ENCODE measurements around the gene LSAMP.

- TF ChIP-seq SP7 (tag by site-specific recombination; IDR thresholded peaks at IDR 0.05) = no peak
- TF ChIP-seq ZXDB (tag by site-specific recombination; IDR thresholded peaks at IDR 0.05) = no peak
- no peak for TF ChIP-seq ZBTB21 (tag by site-specific recombination; IDR thresholded peaks at IDR 0.05)
- TF ChIP-seq TCF7L2 (IDR thresholded peaks at IDR 0.05; ENCODE audit: borderline replicate concordance, low read depth, low read length) = no peak
- no peak for TF ChIP-seq ZNF23 (tag by site-specific recombination; IDR thresholded peaks at IDR 0.05; ENCODE audit: borderline replicate concordance)
- TF ChIP-seq CTCF (tag by site-specific recombination; IDR thresholded peaks at IDR 0.05) = no peak
- no peak for TF ChIP-seq REST (tag by site-specific recombination; IDR thresholded peaks at IDR 0.05)
- no peak for TF ChIP-seq ZNF10 (tag by site-specific recombination; IDR thresholded peaks at IDR 0.05)
- TF ChIP-seq ZNF623 (tag by site-specific recombination; IDR thresholded peaks at IDR 0.05) = no peak
- no peak for TF ChIP-seq ZNF76 (tag by site-specific recombination; IDR thresholded peaks at IDR 0.05; ENCODE audit: borderline replicate concordance, low read depth)
- TF ChIP-seq AEBP2 (tag by site-specific recombination; IDR thresholded peaks at IDR 0.05; ENCODE audit: borderline replicate concordance) = no peak
- TF ChIP-seq HOXA7 (CRISPR knock-in tag; IDR thresholded peaks at IDR 0.05; ENCODE audit: borderline replicate concordance) = no peak
- no peak for TF ChIP-seq ZNF335 (tag by site-specific recombination; conservative IDR thresholded peaks at IDR 0.05)
- no peak for TF ChIP-seq ZBTB7A (tag by site-specific recombination; IDR thresholded peaks at IDR 0.05; ENCODE audit: low read depth)
These were observed 37.8 kb upstream of the LSAMP start for GRCh38 chr3:116483135-116483534.
